ENCODE results near the gene TBXA2R.
A peak's percentile ranks its signal among the peaks of the same experiment; 100 is the strongest.
"Not testable (repeated sequence)": the region's sequence is repeated elsewhere in the genome, so short reads cannot be mapped to it uniquely, and the experiment has no call there.

Gene TBXA2R

DNA sequence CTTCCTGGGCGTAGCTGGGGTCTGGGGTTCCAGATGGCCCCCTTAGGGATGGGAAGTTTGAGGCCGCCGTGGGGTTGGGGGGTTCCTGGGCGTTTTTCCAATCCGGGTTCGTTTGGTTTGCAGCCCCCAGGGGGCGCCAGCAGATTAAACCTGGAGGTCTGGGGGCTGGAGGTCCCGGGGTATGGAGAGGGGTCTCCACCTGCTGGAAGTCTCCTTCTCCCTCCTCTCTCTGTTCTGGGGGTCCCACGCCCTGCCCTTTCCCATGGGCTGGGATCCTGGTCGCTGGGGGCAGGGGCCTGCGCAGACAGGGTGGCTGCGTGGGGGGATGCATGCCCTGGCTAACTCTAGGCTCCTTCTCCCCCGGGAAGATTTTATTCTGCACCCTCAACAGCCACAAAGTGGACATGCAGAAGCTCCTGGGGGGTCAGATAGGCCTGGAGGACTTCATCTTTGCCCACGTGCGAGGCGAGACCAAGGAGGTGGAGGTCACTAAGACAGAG lies 20.5 kb downstream of the TBXA2R start:
- H3K4me3 ChIP-seq (ENCODE audit: extremely low read depth, insufficient read depth, low read length, poor library complexity, severe bottlenecking) = peak overlapping the region; percentile 27
- H3K4me1 ChIP-seq (ENCODE audit: control insufficient read depth, insufficient read depth, low read length, poor library complexity, severe bottlenecking) = no peaks in the 10 kb centered on the region
- H3K36me3 ChIP-seq (ENCODE audit: control insufficient read depth, insufficient read depth, low read length) = no peaks in the 10 kb centered on the region
- WGBS, 2 experiments (ENCODE audit: insufficient coverage in 2 of 2) = 39 to 63% methylated on average over 6 to 11 of the region's 16 CpGs
- no peak overlapping the region for H3K27ac ChIP-seq (ENCODE audit: low read depth, low read length, severe bottlenecking)
- peaks cover 2% of the 10 kb centered on the region for H3K9me3 ChIP-seq (ENCODE audit: control insufficient read depth, low read length)

DNA sequence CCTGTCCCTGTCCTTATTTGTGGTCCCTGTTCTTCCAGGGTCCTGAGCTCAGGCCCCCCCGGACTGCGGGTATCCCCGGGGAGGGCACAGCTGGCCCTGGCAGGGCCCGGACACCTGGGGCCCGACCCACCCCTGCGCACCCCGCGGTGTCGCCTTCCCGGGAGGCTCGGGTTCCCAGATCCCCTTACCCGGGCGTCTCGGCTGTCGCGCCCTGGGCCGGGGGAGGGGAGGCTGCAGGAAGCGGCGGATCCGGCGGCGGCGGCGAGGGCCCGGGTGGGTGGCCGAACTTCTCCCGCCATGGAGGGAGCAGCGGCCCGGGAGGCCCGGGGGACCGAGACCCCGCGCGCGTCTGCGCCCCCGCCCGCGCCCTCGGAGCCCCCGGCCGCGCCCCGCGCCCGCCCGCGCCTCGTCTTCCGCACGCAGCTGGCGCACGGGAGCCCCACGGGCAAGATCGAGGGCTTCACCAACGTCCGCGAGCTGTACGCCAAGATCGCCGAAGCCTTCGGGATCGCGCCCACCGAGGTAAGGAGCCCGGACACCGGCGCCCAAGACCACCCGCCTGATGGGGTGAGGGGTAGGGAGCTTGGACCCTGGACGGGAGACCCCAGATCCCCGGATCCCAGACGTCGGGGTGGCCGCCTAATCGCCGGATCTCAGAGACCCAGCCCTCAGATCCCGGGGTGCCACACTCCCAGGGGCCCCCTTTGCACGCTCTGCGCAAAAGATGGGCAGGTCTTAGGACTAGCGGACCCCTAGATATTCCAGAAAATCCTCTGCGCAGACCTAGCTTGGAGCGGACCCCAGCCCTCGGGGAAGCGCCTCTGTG lies 21.2 kb downstream of the TBXA2R start, which contains the start of gene GIPC3:
TSS of gene GIPC3 (plus strand) at position 178 of the 826 bp plus-strand sequence. CDS start at position 298, 120 bp downstream.
- Histone ChIP-seq H3K36me3 (ENCODE audit: control insufficient read depth, insufficient read depth, low read length) (no peaks in the 10 kb centered on the region), H3K9me3 (ENCODE audit: control insufficient read depth, low read length) (no peaks in the 10 kb centered on the region), H3K4me1 (ENCODE audit: control insufficient read depth, insufficient read depth, low read length, poor library complexity, severe bottlenecking) (no peaks in the 10 kb centered on the region), H3K27ac (ENCODE audit: low read depth, low read length, severe bottlenecking) (no peak within 1 kb of the TSS), H3K4me3 (ENCODE audit: extremely low read depth, insufficient read depth, low read length, poor library complexity, severe bottlenecking) (peak within 1 kb of the TSS; percentile 27)
- WGBS, 2 experiments (ENCODE audit: insufficient coverage in 2 of 2) = 14 to 16% methylated on average over 51 to 78 of the region's 84 CpGs

DNA sequence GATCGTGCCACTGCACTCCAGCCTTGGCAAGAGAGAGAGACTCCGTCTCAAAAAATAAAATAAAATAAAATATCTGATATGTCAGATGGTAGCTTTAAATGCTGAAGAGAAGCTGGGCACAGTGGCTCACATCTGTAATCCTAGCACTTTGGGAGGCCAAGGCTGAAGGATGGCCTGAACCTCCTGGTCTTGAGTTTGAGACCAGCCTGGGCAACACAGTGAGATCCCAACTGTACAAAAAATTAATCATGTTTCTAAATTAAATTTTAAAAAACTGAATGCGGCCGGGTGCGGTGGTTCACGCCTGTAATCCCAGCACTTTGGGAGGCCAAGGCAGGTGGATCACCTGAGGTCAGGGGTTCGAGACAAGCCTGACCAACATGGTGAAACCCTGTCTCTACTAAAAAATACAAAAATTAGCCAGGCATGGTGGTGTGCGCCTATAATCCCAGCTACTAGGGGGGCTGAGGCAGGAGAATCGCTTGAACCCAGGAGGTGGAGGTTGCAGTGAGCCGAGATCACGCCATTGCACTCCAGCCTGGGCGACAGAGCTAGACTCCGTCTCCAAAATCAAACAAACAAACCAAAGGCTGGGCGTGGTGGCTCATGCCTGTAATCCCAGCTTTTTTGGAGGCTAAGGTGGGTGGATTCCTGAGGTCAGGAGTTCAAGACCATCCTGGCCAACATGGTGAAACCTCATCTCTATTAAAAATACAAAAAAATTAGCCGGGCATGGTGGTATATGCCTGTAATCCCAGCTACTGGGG lies 22.5 kb downstream of the TBXA2R start:
- WGBS, 2 experiments (ENCODE audit: insufficient coverage in 2 of 2) = 84 to 90% methylated on average over 2 to 8 of the region's 15 CpGs
- H3K36me3 ChIP-seq (ENCODE audit: control insufficient read depth, insufficient read depth, low read length); H3K4me3 ChIP-seq (ENCODE audit: extremely low read depth, insufficient read depth, low read length, poor library complexity, severe bottlenecking); H3K4me1 ChIP-seq (ENCODE audit: control insufficient read depth, insufficient read depth, low read length, poor library complexity, severe bottlenecking); H3K9me3 ChIP-seq (ENCODE audit: control insufficient read depth, low read length); H3K27ac ChIP-seq (ENCODE audit: low read depth, low read length, severe bottlenecking): not testable (repeated sequence)

DNA sequence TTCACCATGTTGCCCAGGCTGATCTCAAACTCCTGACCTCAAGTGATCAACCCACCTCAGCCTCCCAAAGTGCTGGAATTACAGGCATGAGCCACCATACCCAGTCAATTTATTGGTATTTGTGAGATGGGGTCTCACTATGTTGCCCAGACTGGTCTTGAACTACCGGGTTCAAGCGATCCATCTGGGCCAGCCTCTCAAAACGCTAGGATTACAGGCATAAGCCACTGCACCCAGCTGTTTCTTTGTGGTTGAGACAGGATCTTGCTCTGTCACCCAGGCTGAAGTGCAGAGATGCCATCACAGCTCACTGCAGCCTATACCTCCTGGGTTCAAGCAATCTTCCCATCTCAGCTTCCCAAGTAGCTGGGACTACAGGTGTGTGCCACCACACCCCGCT lies 24.9 kb downstream of the TBXA2R start:
- not testable (repeated sequence) for H3K9me3 ChIP-seq (ENCODE audit: control insufficient read depth, low read length); H3K4me3 ChIP-seq (ENCODE audit: extremely low read depth, insufficient read depth, low read length, poor library complexity, severe bottlenecking)
- 68 to 76% methylated on average over 3 to 4 of the region's 4 CpGs for whole genome bisulfite sequencing, 2 experiments (ENCODE audit: insufficient coverage in 2 of 2)

DNA sequence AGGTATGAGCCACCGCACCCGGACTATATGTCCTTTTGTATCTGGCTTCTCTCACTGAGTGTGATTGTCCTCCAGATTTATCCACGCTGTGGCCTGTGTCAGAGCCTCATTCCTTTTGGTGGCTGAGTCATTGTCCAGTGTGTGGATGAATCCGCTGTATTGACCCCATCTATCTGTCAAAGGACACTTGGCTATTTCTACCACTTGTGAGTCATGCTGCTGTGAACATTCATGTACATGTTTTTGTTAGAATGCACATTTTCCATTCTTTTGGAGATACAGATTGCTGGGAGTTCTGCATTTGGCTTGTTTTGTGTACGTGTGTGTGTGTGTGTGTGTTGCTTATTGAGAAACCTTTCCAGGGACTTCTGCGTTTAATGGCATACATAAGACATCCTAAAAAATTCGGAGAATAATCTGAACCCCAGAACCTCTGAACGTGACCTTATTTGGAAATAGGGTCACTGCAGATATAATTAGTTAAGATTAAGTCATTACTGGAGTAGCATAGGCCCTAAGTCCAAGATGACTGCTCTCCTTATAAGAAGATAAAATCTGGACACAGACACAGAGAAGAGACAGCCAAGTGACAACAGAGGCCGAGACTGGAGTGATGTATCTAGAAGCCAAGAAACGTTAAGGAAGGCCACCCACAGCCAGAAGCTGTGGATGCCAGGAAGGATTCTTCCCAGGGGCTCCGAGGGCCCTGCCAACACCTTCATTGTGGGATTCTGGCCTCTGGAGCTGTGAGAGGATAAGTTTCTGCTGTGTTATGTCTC lies 26.3 kb downstream of the TBXA2R start:
- Histone ChIP-seq H3K9me3 (ENCODE audit: control insufficient read depth, low read length) (no peaks in the 10 kb centered on the region), H3K4me3 (ENCODE audit: extremely low read depth, insufficient read depth, low read length, poor library complexity, severe bottlenecking) (no peak overlapping the region), H3K36me3 (ENCODE audit: control insufficient read depth, insufficient read depth, low read length) (peaks cover 7% of the 10 kb centered on the region), H3K4me1 (ENCODE audit: control insufficient read depth, insufficient read depth, low read length, poor library complexity, severe bottlenecking) (peaks cover 18% of the 10 kb centered on the region), H3K27ac (ENCODE audit: low read depth, low read length, severe bottlenecking) (peak overlapping the region; percentile 46)
- 73 to 77% methylated on average over 6 to 10 of the region's 11 CpGs for WGBS, 2 experiments (ENCODE audit: insufficient coverage in 2 of 2)

More for the DNA sequence above, 24.9 kb downstream of the TBXA2R start:
- H3K36me3 ChIP-seq (ENCODE audit: control insufficient read depth, insufficient read depth, low read length); H3K4me1 ChIP-seq (ENCODE audit: control insufficient read depth, insufficient read depth, low read length, poor library complexity, severe bottlenecking); H3K27ac ChIP-seq (ENCODE audit: low read depth, low read length, severe bottlenecking): not testable (repeated sequence)

DNA sequence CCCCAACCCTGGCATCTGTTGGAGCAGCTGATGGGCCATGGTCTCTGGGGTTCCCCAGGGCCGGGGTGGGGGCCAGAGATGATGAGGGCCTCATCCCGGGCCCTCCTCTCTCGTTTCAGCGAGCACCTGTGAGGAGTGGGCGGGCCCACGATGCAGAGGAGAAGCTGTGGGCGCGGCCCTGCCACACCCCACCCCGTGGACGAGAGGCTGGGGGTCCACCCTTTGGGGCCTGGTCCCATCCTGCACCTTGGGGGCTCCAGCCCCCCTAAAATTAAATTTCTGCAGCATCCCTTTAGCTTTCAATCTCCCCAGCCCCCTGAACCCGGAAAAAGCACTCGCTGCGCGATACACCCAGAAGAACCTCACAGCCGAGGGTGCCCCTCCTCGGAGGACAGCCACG lies 28.3 kb downstream of the TBXA2R start:
- no peaks in the 10 kb centered on the region for H3K9me3 ChIP-seq (ENCODE audit: control insufficient read depth, low read length)
- H3K27ac ChIP-seq (ENCODE audit: low read depth, low read length, severe bottlenecking) = no peak overlapping the region
- H3K36me3 ChIP-seq (ENCODE audit: control insufficient read depth, insufficient read depth, low read length) = peaks cover 20% of the 10 kb centered on the region
- WGBS, 2 experiments (ENCODE audit: insufficient coverage in 2 of 2) = 79 to 91% methylated on average over 9 to 12 of the region's 17 CpGs
- peaks cover 18% of the 10 kb centered on the region for H3K4me1 ChIP-seq (ENCODE audit: control insufficient read depth, insufficient read depth, low read length, poor library complexity, severe bottlenecking)
- H3K4me3 ChIP-seq (ENCODE audit: extremely low read depth, insufficient read depth, low read length, poor library complexity, severe bottlenecking) = no peak overlapping the region

DNA sequence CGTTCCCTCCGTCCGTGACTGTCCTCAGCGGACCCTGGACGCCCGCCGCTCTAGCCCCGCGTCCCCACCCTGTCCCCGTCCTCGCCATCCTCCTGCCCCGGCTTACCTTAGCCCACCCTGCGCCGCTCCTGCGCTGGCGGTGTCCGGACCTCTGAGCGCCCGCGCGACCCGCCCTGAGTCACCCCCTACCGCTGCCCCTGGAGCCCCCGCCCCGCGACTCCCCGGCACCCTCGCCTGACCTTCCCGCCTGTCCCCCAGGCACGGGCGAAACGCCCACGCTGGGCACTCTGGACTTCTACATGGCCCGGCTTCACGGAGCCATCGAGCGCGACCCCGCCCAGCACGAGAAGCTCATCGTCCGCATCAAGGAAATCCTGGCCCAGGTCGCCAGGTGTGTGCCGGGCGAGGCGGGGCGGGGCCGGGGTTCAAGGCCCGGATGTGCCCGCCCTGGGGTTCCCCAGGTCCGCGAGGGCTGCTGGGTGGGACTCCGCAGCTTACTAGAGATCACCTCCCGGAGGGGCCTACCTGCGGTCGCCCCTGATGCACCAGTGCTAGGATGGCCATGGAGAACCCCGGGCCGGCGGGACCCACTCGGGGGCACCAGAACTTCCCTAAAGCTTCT lies 28.8 kb downstream of the TBXA2R start:
- no peak overlapping the region for H3K4me3 ChIP-seq (ENCODE audit: extremely low read depth, insufficient read depth, low read length, poor library complexity, severe bottlenecking)
- peaks cover 18% of the 10 kb centered on the region for H3K4me1 ChIP-seq (ENCODE audit: control insufficient read depth, insufficient read depth, low read length, poor library complexity, severe bottlenecking)
- H3K36me3 ChIP-seq (ENCODE audit: control insufficient read depth, insufficient read depth, low read length) = peaks cover 20% of the 10 kb centered on the region
- no peaks in the 10 kb centered on the region for H3K9me3 ChIP-seq (ENCODE audit: control insufficient read depth, low read length)
- 77 to 86% methylated on average over 49 to 54 of the region's 60 CpGs for whole genome bisulfite sequencing, 2 experiments (ENCODE audit: insufficient coverage in 2 of 2)
- no peak overlapping the region for H3K27ac ChIP-seq (ENCODE audit: low read depth, low read length, severe bottlenecking)

DNA sequence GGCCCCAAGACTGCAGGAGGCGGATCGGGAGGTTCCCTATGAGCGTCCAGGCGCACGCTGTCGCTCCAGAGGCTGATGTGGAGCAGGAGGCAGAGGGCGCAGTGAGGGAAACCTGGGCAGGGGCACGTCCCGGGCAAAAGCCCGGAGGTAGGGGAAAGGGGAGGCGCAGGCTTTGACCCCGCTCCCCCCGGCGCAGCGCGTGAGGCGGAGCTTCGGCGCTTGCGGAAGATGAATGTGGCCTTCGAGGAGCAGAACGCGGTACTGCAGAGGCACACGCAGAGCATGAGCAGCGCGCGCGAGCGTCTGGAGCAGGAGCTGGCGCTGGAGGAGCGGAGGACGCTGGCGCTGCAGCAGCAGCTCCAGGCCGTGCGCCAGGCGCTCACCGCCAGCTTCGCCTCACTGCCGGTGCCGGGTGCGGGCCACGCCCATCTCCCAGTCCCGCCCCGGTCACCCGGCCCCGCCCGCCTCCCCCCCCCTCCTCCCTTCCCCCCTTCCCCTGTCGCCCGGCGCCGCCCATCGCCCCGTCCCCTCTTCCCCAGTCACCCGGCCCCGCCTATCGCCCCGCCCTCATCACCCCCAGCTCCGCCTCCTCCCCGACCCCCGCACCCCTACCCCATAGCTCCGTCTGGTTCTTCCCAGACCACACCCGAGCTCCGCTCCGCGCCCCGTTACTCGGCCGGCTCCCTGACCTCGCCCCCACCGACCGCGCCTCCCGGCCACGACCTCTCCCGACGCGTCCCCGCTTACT lies 29.8 kb downstream of the TBXA2R start:
- peaks cover 24% of the 10 kb centered on the region for H3K4me1 ChIP-seq (ENCODE audit: control insufficient read depth, insufficient read depth, low read length, poor library complexity, severe bottlenecking)
- 17 to 22% methylated on average over 25 to 50 of the region's 78 CpGs for WGBS, 2 experiments (ENCODE audit: insufficient coverage in 2 of 2)
- no peak overlapping the region for H3K27ac ChIP-seq (ENCODE audit: low read depth, low read length, severe bottlenecking)
- H3K36me3 ChIP-seq (ENCODE audit: control insufficient read depth, insufficient read depth, low read length) = peaks cover 20% of the 10 kb centered on the region
- no peaks in the 10 kb centered on the region for H3K9me3 ChIP-seq (ENCODE audit: control insufficient read depth, low read length)
- peak overlapping the region; percentile 25 for H3K4me3 ChIP-seq (ENCODE audit: extremely low read depth, insufficient read depth, low read length, poor library complexity, severe bottlenecking)

DNA sequence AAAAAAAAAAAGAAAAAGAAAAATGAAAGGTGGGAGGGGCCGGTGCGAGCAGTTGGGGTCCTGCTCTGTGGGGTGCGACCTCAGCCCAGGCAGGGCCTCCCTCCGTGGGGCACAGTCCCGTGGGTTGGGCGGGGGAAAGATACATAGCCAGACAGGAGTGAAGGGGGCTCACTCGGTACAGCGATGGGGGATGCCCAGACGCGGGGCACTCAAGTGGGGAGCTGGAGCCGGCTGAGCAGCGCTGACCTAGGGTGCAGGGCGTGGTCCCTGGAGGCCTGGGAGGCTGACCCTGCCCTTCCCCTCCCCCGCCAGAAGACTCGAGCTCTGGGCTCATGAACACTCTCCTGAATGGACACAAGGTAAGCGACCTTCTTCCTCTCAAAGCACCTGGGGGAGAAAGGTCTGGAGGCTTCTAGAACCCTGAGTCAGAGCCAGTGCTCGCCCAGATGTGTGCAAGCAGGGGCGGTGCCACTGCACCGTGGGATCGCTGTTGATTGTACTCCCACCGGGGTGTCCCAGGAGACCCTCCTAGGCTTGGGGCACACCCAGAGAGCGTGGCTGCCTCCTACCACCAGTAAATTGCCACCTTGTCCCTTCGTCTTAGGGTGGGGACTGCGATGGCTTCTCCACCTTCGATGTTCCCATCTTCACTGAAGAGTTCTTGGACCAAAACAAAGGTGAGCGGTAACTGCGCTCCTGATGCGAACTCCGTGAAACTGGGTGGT lies 30.6 kb downstream of the TBXA2R start:
- H3K36me3 ChIP-seq (ENCODE audit: control insufficient read depth, insufficient read depth, low read length) = peaks cover 20% of the 10 kb centered on the region
- WGBS, 2 experiments (ENCODE audit: insufficient coverage in 2 of 2) = 72 to 81% methylated on average over 21 to 22 of the region's 29 CpGs
- H3K9me3 ChIP-seq (ENCODE audit: control insufficient read depth, low read length) = no peaks in the 10 kb centered on the region
- H3K27ac ChIP-seq (ENCODE audit: low read depth, low read length, severe bottlenecking) = no peak overlapping the region
- peak overlapping the region; percentile 25 for H3K4me3 ChIP-seq (ENCODE audit: extremely low read depth, insufficient read depth, low read length, poor library complexity, severe bottlenecking)
- H3K4me1 ChIP-seq (ENCODE audit: control insufficient read depth, insufficient read depth, low read length, poor library complexity, severe bottlenecking) = peaks cover 25% of the 10 kb centered on the region
